SK-N-SH (cell line): Measurements from ENCODE around the gene RTN4.

ENCODE experiments used
- CHD2 ChIP-seq: fragments of 150-350 bp; IDR thresholded peaks from 2 replicates; pipeline ENCODE4 v1.6.1; 2018; ENCODE audit warnings: low read length; ENCODE audit not compliant: partially characterized antibody
- GABPA ChIP-seq: IDR thresholded peaks from 2 replicates; pipeline ENCODE4 v1.4.0; 2012; ENCODE audit warnings: low read depth, mild to moderate bottlenecking
- MEF2A ChIP-seq: IDR thresholded peaks from 2 replicates; pipeline ENCODE4 v1.4.0; 2012; ENCODE audit warnings: low read depth, borderline replicate concordance
- RAD21 ChIP-seq: IDR thresholded peaks from 2 replicates; pipeline ENCODE4 v1.6.1; 2012; ENCODE audit warnings: mild to moderate bottlenecking, low read length
- TF ChIP-seq, protein P1 (sequence below): fragments of 150-350 bp; IDR thresholded peaks from 2 replicates; pipeline ENCODE4 v1.6.1; 2017; ENCODE audit warnings: antibody characterized with exemption, low read length, low read depth, borderline replicate concordance
- TF ChIP-seq, protein P2 (sequence below): IDR thresholded peaks from 2 replicates; pipeline ENCODE4; 2012
- TF ChIP-seq, protein P3 (sequence below): fragments of 200-600 bp; sonication (generic); IDR thresholded peaks from 2 replicates; pipeline ENCODE4 v1.6.1; 2017; ENCODE audit warnings: antibody characterized with exemption, mild to moderate bottlenecking, moderate library complexity
- TF ChIP-seq, protein P4 (sequence below): IDR thresholded peaks from 2 replicates; pipeline ENCODE4 v1.4.0; 2012; ENCODE audit warnings: low read depth, borderline replicate concordance
- TF ChIP-seq, protein P5 (sequence below): IDR thresholded peaks from 2 replicates; pipeline ENCODE4 v1.4.0; 2012; ENCODE audit warnings: low read depth, borderline replicate concordance

DNA sequence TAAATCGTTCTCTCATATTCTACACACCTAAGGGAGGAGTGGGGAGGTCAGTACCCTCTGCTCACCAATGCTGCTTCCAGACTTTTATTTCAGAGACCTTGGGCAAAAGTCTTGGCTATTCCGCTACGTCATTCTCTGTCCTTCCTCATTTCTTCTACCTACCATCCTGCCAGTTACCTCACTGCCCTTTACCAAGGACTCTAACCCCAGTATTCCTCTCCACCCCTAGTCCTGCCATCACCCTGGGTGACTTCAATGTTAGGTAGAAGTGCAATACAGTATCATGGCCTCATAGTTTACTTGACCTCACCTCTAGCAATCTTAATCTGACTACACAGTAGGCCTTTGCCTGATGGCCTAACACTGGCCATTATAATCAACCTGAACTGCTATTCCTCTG is 27.8 kb downstream of the RTN4 start:
- TF ChIP-seq, protein P1, sequence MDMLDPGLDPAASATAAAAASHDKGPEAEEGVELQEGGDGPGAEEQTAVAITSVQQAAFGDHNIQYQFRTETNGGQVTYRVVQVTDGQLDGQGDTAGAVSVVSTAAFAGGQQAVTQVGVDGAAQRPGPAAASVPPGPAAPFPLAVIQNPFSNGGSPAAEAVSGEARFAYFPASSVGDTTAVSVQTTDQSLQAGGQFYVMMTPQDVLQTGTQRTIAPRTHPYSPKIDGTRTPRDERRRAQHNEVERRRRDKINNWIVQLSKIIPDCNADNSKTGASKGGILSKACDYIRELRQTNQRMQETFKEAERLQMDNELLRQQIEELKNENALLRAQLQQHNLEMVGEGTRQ = no peak
- TF ChIP-seq, protein P2, sequence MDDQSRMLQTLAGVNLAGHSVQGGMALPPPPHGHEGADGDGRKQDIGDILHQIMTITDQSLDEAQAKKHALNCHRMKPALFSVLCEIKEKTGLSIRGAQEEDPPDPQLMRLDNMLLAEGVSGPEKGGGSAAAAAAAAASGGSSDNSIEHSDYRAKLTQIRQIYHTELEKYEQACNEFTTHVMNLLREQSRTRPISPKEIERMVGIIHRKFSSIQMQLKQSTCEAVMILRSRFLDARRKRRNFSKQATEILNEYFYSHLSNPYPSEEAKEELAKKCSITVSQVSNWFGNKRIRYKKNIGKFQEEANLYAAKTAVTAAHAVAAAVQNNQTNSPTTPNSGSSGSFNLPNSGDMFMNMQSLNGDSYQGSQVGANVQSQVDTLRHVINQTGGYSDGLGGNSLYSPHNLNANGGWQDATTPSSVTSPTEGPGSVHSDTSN = no peak
- TF ChIP-seq, protein P3, sequence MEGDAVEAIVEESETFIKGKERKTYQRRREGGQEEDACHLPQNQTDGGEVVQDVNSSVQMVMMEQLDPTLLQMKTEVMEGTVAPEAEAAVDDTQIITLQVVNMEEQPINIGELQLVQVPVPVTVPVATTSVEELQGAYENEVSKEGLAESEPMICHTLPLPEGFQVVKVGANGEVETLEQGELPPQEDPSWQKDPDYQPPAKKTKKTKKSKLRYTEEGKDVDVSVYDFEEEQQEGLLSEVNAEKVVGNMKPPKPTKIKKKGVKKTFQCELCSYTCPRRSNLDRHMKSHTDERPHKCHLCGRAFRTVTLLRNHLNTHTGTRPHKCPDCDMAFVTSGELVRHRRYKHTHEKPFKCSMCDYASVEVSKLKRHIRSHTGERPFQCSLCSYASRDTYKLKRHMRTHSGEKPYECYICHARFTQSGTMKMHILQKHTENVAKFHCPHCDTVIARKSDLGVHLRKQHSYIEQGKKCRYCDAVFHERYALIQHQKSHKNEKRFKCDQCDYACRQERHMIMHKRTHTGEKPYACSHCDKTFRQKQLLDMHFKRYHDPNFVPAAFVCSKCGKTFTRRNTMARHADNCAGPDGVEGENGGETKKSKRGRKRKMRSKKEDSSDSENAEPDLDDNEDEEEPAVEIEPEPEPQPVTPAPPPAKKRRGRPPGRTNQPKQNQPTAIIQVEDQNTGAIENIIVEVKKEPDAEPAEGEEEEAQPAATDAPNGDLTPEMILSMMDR = no peak
- TF ChIP-seq GABPA (no peak), CHD2 (no peak), MEF2A (no peak), RAD21 (no peak)
- TF ChIP-seq, protein P4, sequence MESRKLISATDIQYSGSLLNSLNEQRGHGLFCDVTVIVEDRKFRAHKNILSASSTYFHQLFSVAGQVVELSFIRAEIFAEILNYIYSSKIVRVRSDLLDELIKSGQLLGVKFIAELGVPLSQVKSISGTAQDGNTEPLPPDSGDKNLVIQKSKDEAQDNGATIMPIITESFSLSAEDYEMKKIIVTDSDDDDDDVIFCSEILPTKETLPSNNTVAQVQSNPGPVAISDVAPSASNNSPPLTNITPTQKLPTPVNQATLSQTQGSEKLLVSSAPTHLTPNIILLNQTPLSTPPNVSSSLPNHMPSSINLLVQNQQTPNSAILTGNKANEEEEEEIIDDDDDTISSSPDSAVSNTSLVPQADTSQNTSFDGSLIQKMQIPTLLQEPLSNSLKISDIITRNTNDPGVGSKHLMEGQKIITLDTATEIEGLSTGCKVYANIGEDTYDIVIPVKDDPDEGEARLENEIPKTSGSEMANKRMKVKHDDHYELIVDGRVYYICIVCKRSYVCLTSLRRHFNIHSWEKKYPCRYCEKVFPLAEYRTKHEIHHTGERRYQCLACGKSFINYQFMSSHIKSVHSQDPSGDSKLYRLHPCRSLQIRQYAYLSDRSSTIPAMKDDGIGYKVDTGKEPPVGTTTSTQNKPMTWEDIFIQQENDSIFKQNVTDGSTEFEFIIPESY = no peak
- TF ChIP-seq, protein P5, sequence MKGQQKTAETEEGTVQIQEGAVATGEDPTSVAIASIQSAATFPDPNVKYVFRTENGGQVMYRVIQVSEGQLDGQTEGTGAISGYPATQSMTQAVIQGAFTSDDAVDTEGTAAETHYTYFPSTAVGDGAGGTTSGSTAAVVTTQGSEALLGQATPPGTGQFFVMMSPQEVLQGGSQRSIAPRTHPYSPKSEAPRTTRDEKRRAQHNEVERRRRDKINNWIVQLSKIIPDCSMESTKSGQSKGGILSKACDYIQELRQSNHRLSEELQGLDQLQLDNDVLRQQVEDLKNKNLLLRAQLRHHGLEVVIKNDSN = no peak
